ENCODE data around the gene DOCK2. TPM values are rescaled to one million over a fixed set of nuclear protein-coding genes. Genes with fewer than 3 reads are reported as not detected.

The DOCK2 gene
- total and polyA plus RNA-seq, 2 donors (not counting 1 experiment from before 2014, with no cell fraction given), result 112 to 330 TPM

- ChIA-PET CTCF (no interaction called here), POLR2A (no interaction called here)
- H4K20me1 ChIP-seq (ENCODE audit: control insufficient read depth, insufficient read depth, low read length, poor library complexity, severe bottlenecking), result peaks cover 22% of the 10 kb centered on the region
- H3K27me3 ChIP-seq (replicated peaks in 1 of 4; ENCODE audit: control extremely low read depth in 1 of 4, control insufficient read depth in 3 of 4, insufficient read depth in 4 of 4, low read length in 3 of 4), result no peaks in the 10 kb centered on the region
- H3K27ac ChIP-seq (ENCODE audit: low read length in 2 of 2), result no peak overlapping the region
- H3K4me1 ChIP-seq (ENCODE audit: control insufficient read depth in 2 of 2, insufficient read depth in 2 of 2, low read length in 2 of 2), result no peaks in the 10 kb centered on the region
- Mint-ChIP-seq H3K27ac (no peak overlapping the region), H3K9me3 (ENCODE audit: insufficient read depth) (no peaks in the 10 kb centered on the region), H3K27me3 (no peaks in the 10 kb centered on the region), H3K4me3 (no peak overlapping the region), H3K4me1 (no peaks in the 10 kb centered on the region)
- H3K4me2 ChIP-seq (replicated peaks; ENCODE audit: low read depth, low read length, poor library complexity, severe bottlenecking), result no peak overlapping the region
- 100% methylated on average over 2 of the region's 6 CpGs for WGBS (ENCODE audit: insufficient coverage)
- DNase-seq, result no peak
- no peak overlapping the region for H3K9ac ChIP-seq (ENCODE audit: low read length)
- H2AFZ ChIP-seq (ENCODE audit: insufficient read depth, low read depth, low read length, poor library complexity, severe bottlenecking), result no peak overlapping the region
- no peak for TF ChIP-seq CTCF (IDR thresholded peaks at IDR 0.05)
- ATAC-seq (ENCODE audit: low read depth), result no peak
- peaks cover 17 to 97% of the 10 kb centered on the region in 2 experiments for H3K36me3 ChIP-seq (replicated peaks in 1 of 2; ENCODE audit: control extremely low read depth in 1 of 2, control insufficient read depth in 1 of 2, extremely low read depth in 1 of 2, insufficient read depth in 2 of 2, low read length in 1 of 2)
- intact Hi-C loops (cut with micrococcal nuclease), result no loop called here
- H3K9me3 ChIP-seq (ENCODE audit: control extremely low read depth in 1 of 3, control insufficient read depth in 2 of 3, insufficient read depth in 1 of 3, low read length in 2 of 3), result no peaks in the 10 kb centered on the region
- peaks cover 16% of the 10 kb centered on the region for H3K79me2 ChIP-seq (ENCODE audit: control insufficient read depth, insufficient read depth, low read length)
- no peak overlapping the region for H3K4me3 ChIP-seq (ENCODE audit: control extremely low read depth in 1 of 5, extremely low read depth in 1 of 5, insufficient read depth in 1 of 5, low read depth in 2 of 5, low read length in 4 of 5)
These were observed 58.0 kb downstream of the DOCK2 start for GRCh38 chr5:169695025-169695625.

- H3K9me3 ChIP-seq (ENCODE audit: control extremely low read depth in 1 of 3, control insufficient read depth in 2 of 3, insufficient read depth in 1 of 3, low read length in 2 of 3), result no peaks in the 10 kb centered on the region
- no peak overlapping the region for H2AFZ ChIP-seq (ENCODE audit: insufficient read depth, low read depth, low read length, poor library complexity, severe bottlenecking)
- intact Hi-C loops (cut with micrococcal nuclease), result no loop called here
- H3K4me3 ChIP-seq (ENCODE audit: control extremely low read depth in 1 of 5, extremely low read depth in 1 of 5, insufficient read depth in 1 of 5, low read depth in 2 of 5, low read length in 4 of 5), result no peak overlapping the region
- ATAC-seq (ENCODE audit: low read depth), result no peak
- no peaks in the 10 kb centered on the region for H3K27me3 Mint-ChIP-seq
- peaks cover 16% of the 10 kb centered on the region for H4K20me1 ChIP-seq (ENCODE audit: control insufficient read depth, insufficient read depth, low read length, poor library complexity, severe bottlenecking)
- no peak overlapping the region for H3K4me2 ChIP-seq (replicated peaks; ENCODE audit: low read depth, low read length, poor library complexity, severe bottlenecking)
- no peak overlapping the region for H3K4me3 Mint-ChIP-seq
- DNase-seq, result no peak
- no peaks in the 10 kb centered on the region for H3K4me1 Mint-ChIP-seq
- H3K79me2 ChIP-seq (ENCODE audit: control insufficient read depth, insufficient read depth, low read length), result peaks cover 13% of the 10 kb centered on the region
- H3K4me1 ChIP-seq (ENCODE audit: control insufficient read depth in 2 of 2, insufficient read depth in 2 of 2, low read length in 2 of 2), result no peaks in the 10 kb centered on the region
- peaks cover 9 to 97% of the 10 kb centered on the region in 2 experiments for H3K36me3 ChIP-seq (replicated peaks in 1 of 2; ENCODE audit: control extremely low read depth in 1 of 2, control insufficient read depth in 1 of 2, extremely low read depth in 1 of 2, insufficient read depth in 2 of 2, low read length in 1 of 2)
- 80% methylated on average over 1 of the region's 8 CpGs for WGBS (ENCODE audit: insufficient coverage)
- H3K27ac Mint-ChIP-seq, result no peak overlapping the region
- POLR2A ChIA-PET, result no interaction called here
- no peak overlapping the region for H3K27ac ChIP-seq (ENCODE audit: low read length in 2 of 2)
- TF ChIP-seq CTCF (IDR thresholded peaks at IDR 0.05) (no peak), EZH2 (IDR thresholded peaks at IDR 0.05; ENCODE audit: borderline replicate concordance, insufficient read depth, low read depth, low read length, poor library complexity, severe bottlenecking) (no peak)
- H3K27me3 ChIP-seq (replicated peaks in 1 of 4; ENCODE audit: control extremely low read depth in 1 of 4, control insufficient read depth in 3 of 4, insufficient read depth in 4 of 4, low read length in 3 of 4), result no peaks in the 10 kb centered on the region
- H3K9me3 Mint-ChIP-seq (ENCODE audit: insufficient read depth), result no peaks in the 10 kb centered on the region
- CTCF ChIA-PET, result no interaction called here
- H3K9ac ChIP-seq (ENCODE audit: low read length), result no peak overlapping the region
These were observed 58.9 kb downstream of the DOCK2 start for GRCh38 chr5:169695919-169696490.
